GM12878 (cell line): ENCODE data around the gene RTL3. TPM values are rescaled to one million over a fixed set of nuclear protein-coding genes. Genes with fewer than 3 reads are reported as not detected.

Experiments
- CBFB ChIP-seq: IDR thresholded peaks from 2 replicates; pipeline ENCODE4 v1.6.1; 2016; ENCODE audit warnings: antibody characterized with exemption, low read depth
- CREB1 ChIP-seq: IDR thresholded peaks from 2 replicates; pipeline ENCODE4 v1.6.1; 2012; ENCODE audit warnings: low read depth, mild to moderate bottlenecking, inconsistent platforms
- EGR1 ChIP-seq, 2 experiments: IDR thresholded peaks; 1 replicate in 1 of 2; 2 replicates in 1 of 2; pipeline ENCODE4 v1.6.1; 2011 to 2012; ENCODE audit warnings: low read depth in 2 of 2, low read length in 2 of 2, borderline replicate concordance in 1 of 2, mild to moderate bottlenecking in 1 of 2, moderate library complexity in 1 of 2
- GABPA ChIP-seq: IDR thresholded peaks from 2 replicates; pipeline ENCODE4 v1.6.1; 2014; ENCODE audit warnings: antibody characterized with exemption, low read depth, mild to moderate bottlenecking, inconsistent platforms
- GATAD2B ChIP-seq: fragments of 450-650 bp; conservative IDR thresholded peaks from 2 replicates; pipeline ENCODE4 v1.6.1; 2017; ENCODE audit warnings: low read depth, mild to moderate bottlenecking, moderate library complexity
- HDAC2 ChIP-seq: fragments of 200-600 bp; sonication (generic); IDR thresholded peaks from 2 replicates; pipeline ENCODE4 v1.6.1; 2017
- IKZF1 ChIP-seq: fragments of 450-650 bp; conservative IDR thresholded peaks from 2 replicates; pipeline ENCODE4 v1.6.1; 2017; ENCODE audit warnings: antibody characterized with exemption, mild to moderate bottlenecking
- IKZF2 ChIP-seq, 2 experiments: fragments of 450-650 bp; IDR thresholded peaks; 2 replicates each; pipeline ENCODE4 v1.6.1; 2017; ENCODE audit warnings: mild to moderate bottlenecking in 2 of 2, moderate library complexity in 2 of 2
- JUNB ChIP-seq: IDR thresholded peaks from 2 replicates; pipeline ENCODE4 v1.6.1; 2016; ENCODE audit warnings: antibody characterized with exemption, mild to moderate bottlenecking
- MEF2B ChIP-seq: fragments of 450-650 bp; IDR thresholded peaks from 2 replicates; pipeline ENCODE4 v1.6.1; 2018; ENCODE audit warnings: mild to moderate bottlenecking, moderate library complexity; ENCODE audit not compliant: partially characterized antibody, poor library complexity, severe bottlenecking
- NFIC ChIP-seq: IDR thresholded peaks from 2 replicates; pipeline ENCODE4 v1.6.1; 2012; ENCODE audit warnings: low read depth, mild to moderate bottlenecking, inconsistent platforms, low read length, moderate library complexity
- NFYA ChIP-seq: IDR thresholded peaks from 2 replicates; pipeline ENCODE4 v1.6.1; 2011; ENCODE audit warnings: low read depth, mild to moderate bottlenecking, low read length, improper control_type of control experiment, borderline replicate concordance
- NRF1 ChIP-seq: conservative IDR thresholded peaks from 2 replicates; pipeline ENCODE4 v1.6.1; 2011; ENCODE audit warnings: mild to moderate bottlenecking, low read depth, low read length, improper control_type of control experiment
- PAX5 ChIP-seq: IDR thresholded peaks from 2 replicates; pipeline ENCODE4 v1.6.1; 2011; ENCODE audit warnings: low read depth, low read length, borderline replicate concordance
- PKNOX1 ChIP-seq: fragments of 450-650 bp; IDR thresholded peaks from 2 replicates; pipeline ENCODE4 v1.6.1; 2016; ENCODE audit warnings: mild to moderate bottlenecking
- PML ChIP-seq: IDR thresholded peaks from 2 replicates; pipeline ENCODE4 v1.6.1; 2012; ENCODE audit warnings: low read length, inconsistent platforms
- RCOR1 ChIP-seq: conservative IDR thresholded peaks from 2 replicates; pipeline ENCODE4 v1.6.1; 2012; ENCODE audit warnings: low read depth, low read length, improper control_type of control experiment
- RUNX3 ChIP-seq: IDR thresholded peaks from 2 replicates; pipeline ENCODE4 v1.6.1; 2012; ENCODE audit warnings: low read length, inconsistent platforms
- SMAD5 ChIP-seq: IDR thresholded peaks from 2 replicates; pipeline ENCODE4 v1.6.1; 2016; ENCODE audit warnings: antibody characterized with exemption, low read depth
- SUPT20H ChIP-seq: IDR thresholded peaks from 2 replicates; pipeline ENCODE4 v1.6.1; 2011; ENCODE audit warnings: low read depth, mild to moderate bottlenecking, low read length, moderate library complexity, borderline replicate concordance; ENCODE audit not compliant: control insufficient read depth
- TCF3 ChIP-seq: IDR thresholded peaks from 2 replicates; pipeline ENCODE4 v1.6.1; 2012; ENCODE audit warnings: low read depth, mild to moderate bottlenecking, low read length, borderline replicate concordance; ENCODE audit not compliant: insufficient read depth
- ZBED1 ChIP-seq: IDR thresholded peaks from 2 replicates; pipeline ENCODE4 v1.6.1; 2016; ENCODE audit warnings: borderline replicate concordance
- ZNF384 ChIP-seq: IDR thresholded peaks from 2 replicates; pipeline ENCODE4 v1.6.1; 2012; ENCODE audit warnings: low read depth, mild to moderate bottlenecking, low read length, improper control_type of control experiment, borderline replicate concordance
- polyA plus RNA-seq, 11 experiments: library from polyadenylated mRNA; depleted of rRNA in 4 of 11; unstranded in 6 of 11; stranded (reverse) in 5 of 11; fragments of >200 nt; fragmentation: Nextera tagmentation in 4 of 11; fragmentation: Illumina TruSeq in 1 of 11; extraction: Ambion mirVana in 4 of 11; extraction: Trizol in 1 of 11; gene quantifications; 1 replicate in 1 of 11; 2 replicates in 10 of 11; pipeline versions ENCODE4 v1.2.1 to v1.2.3, GENCODE V29; 2011 to 2016; ENCODE audit warnings: inconsistent platforms in 2 of 11, missing spikeins in 2 of 11, low read depth in 1 of 11
- total RNA-seq, 4 experiments: library from RNA; depleted of rRNA in 3 of 4; stranded (reverse); fragments of >200 nt in 3 of 4; fragmentation: Illumina TruSeq in 1 of 4; extraction: Trizol in 1 of 4; gene quantifications; 2 replicates each; pipeline versions ENCODE4 v1.2.1 to v1.2.3, GENCODE V29; 2013 to 2021
- TF ChIP-seq, protein P1 (sequence below): fragments of 450-650 bp; IDR thresholded peaks from 2 replicates; pipeline ENCODE4 v1.6.1; 2017; ENCODE audit warnings: low read depth, mild to moderate bottlenecking, moderate library complexity
- TF ChIP-seq, protein P2 (sequence below): fragments of 150-350 bp; IDR thresholded peaks from 2 replicates; pipeline ENCODE4 v1.6.1; 2014; ENCODE audit warnings: mild to moderate bottlenecking, low read depth, low read length
- TF ChIP-seq, protein P3 (sequence below): fragments of 450-650 bp; IDR thresholded peaks from 2 replicates; pipeline ENCODE4 v1.6.1; 2017; ENCODE audit warnings: mild to moderate bottlenecking, low read depth, inconsistent platforms; ENCODE audit not compliant: poor library complexity, severe bottlenecking

RTL3 gene
- total and polyA plus RNA-seq, 10 of the 15 experiments (the other 5 are each of a cell fraction or from before 2014, with no cell fraction given): 0.09 to 1.5 (median 0.27) TPM; not detected in 1

GRCh38 chrX:78650906-78651437 lies 8.2 kb downstream of the RTL3 start (continued):
- TF ChIP-seq, protein P1, sequence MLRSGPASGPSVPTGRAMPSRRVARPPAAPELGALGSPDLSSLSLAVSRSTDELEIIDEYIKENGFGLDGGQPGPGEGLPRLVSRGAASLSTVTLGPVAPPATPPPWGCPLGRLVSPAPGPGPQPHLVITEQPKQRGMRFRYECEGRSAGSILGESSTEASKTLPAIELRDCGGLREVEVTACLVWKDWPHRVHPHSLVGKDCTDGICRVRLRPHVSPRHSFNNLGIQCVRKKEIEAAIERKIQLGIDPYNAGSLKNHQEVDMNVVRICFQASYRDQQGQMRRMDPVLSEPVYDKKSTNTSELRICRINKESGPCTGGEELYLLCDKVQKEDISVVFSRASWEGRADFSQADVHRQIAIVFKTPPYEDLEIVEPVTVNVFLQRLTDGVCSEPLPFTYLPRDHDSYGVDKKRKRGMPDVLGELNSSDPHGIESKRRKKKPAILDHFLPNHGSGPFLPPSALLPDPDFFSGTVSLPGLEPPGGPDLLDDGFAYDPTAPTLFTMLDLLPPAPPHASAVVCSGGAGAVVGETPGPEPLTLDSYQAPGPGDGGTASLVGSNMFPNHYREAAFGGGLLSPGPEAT: peak; percentile 60; the same call in 1 of the 2 replicates
- no peak for TF ChIP-seq RCOR1
- TF ChIP-seq NFIC: peak; percentile 95
- no peak for TF ChIP-seq ZNF384
- no peak for TF ChIP-seq NRF1
- TF ChIP-seq NFYA: no peak
- TF ChIP-seq PKNOX1: 0 out of 2 replicates have a peak, but pooled peaks have one; percentile 10
- no peak for TF ChIP-seq SMAD5
- TF ChIP-seq, protein P2, sequence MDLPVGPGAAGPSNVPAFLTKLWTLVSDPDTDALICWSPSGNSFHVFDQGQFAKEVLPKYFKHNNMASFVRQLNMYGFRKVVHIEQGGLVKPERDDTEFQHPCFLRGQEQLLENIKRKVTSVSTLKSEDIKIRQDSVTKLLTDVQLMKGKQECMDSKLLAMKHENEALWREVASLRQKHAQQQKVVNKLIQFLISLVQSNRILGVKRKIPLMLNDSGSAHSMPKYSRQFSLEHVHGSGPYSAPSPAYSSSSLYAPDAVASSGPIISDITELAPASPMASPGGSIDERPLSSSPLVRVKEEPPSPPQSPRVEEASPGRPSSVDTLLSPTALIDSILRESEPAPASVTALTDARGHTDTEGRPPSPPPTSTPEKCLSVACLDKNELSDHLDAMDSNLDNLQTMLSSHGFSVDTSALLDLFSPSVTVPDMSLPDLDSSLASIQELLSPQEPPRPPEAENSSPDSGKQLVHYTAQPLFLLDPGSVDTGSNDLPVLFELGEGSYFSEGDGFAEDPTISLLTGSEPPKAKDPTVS: no peak
- TF ChIP-seq MEF2B: peak; percentile 44
- TF ChIP-seq PML: peak; percentile 52; the same call in 1 of the 2 replicates
- no peak for TF ChIP-seq SUPT20H
- TF ChIP-seq IKZF1: peak; percentile 88
- no peak for TF ChIP-seq ZBED1
- TF ChIP-seq, protein P3, sequence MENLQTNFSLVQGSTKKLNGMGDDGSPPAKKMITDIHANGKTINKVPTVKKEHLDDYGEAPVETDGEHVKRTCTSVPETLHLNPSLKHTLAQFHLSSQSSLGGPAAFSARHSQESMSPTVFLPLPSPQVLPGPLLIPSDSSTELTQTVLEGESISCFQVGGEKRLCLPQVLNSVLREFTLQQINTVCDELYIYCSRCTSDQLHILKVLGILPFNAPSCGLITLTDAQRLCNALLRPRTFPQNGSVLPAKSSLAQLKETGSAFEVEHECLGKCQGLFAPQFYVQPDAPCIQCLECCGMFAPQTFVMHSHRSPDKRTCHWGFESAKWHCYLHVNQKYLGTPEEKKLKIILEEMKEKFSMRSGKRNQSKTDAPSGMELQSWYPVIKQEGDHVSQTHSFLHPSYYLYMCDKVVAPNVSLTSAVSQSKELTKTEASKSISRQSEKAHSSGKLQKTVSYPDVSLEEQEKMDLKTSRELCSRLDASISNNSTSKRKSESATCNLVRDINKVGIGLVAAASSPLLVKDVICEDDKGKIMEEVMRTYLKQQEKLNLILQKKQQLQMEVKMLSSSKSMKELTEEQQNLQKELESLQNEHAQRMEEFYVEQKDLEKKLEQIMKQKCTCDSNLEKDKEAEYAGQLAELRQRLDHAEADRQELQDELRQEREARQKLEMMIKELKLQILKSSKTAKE: peak; percentile 76
- peak; percentile 75; the same call in 1 of the 2 replicates for TF ChIP-seq GATAD2B
- no peak for TF ChIP-seq GABPA
- peak; percentile 84 to 88 for TF ChIP-seq IKZF2 (IDR thresholded peaks at IDR 0.05)
- TF ChIP-seq HDAC2: no peak
- TF ChIP-seq PAX5: 0 out of 2 replicates have a peak, but pooled peaks have one; percentile 7
- 0 out of 2 replicates have a peak, but pooled peaks have one; percentile 16 for TF ChIP-seq CREB1
- TF ChIP-seq TCF3: peak; percentile 46; the same call in 1 of the 2 replicates
- TF ChIP-seq CBFB: peak; percentile 88; the same call in 1 of the 2 replicates
- peak; percentile 99 for TF ChIP-seq RUNX3
- TF ChIP-seq JUNB: peak; percentile 51
- TF ChIP-seq EGR1 (IDR thresholded peaks at IDR 0.05; ENCODE audit: borderline replicate concordance in 1 of 2, low read depth in 2 of 2, low read length in 2 of 2): no peak
